Activated CD8-positive, alpha-beta memory T cell treated with anti-CD3 and anti-CD28 coated beads for 1 hour (primary cell): ENCODE measurements around the gene STX17.
"Not testable (repeated sequence)": the region's sequence is repeated elsewhere in the genome, so short reads cannot be mapped to it uniquely, and the experiment has no call there.

Source experiments
- DNase-seq, 2 donors: peaks; one replicate each; pipeline ENCODE4 v3.0.0-alpha.2; 2020; ENCODE audit warnings: low read depth in 1 of 2; ENCODE audit errors: extremely low read depth in 1 of 2

STX17 gene

GRCh38 chr9:99966716-99967115 lies 60.3 kb downstream of the STX17 start:
- no peak for DNase-seq

- no peak for DNase-seq
These were observed 61.0 kb downstream of the STX17 start for GRCh38 chr9:99967457-99967856.

GRCh38 chr9:99970481-99970880 lies 64.0 kb downstream of the STX17 start:
- DNase-seq: no peak

- DNase-seq: no peak
These were observed 65.0 kb downstream of the STX17 start for GRCh38 chr9:99971410-99971809.

- DNase-seq: no peak
These were observed 67.0 kb downstream of the STX17 start for GRCh38 chr9:99973455-99973854.

GRCh38 chr9:99977033-99977792 lies 70.8 kb downstream of the STX17 start:
- DNase-seq: no peak

GRCh38 chr9:99978221-99978620 lies 71.8 kb downstream of the STX17 start:
- no peak for DNase-seq

- no peak for DNase-seq
These were observed 74.1 kb downstream of the STX17 start for GRCh38 chr9:99980598-99980997.

- DNase-seq: no peak
These were observed 80.2 kb downstream of the STX17 start for GRCh38 chr9:99986642-99987041.

GRCh38 chr9:99990508-99990907 lies 84.1 kb downstream of the STX17 start:
- not testable (repeated sequence) for DNase-seq

GRCh38 chr9:99998266-99998665 lies 91.8 kb downstream of the STX17 start:
- no peak for DNase-seq

- no peak for DNase-seq
These were observed 92.4 kb downstream of the STX17 start for GRCh38 chr9:99998866-99999265.

GRCh38 chr9:99999797-100000196 lies 93.3 kb downstream of the STX17 start:
- DNase-seq: no peak

- peak in 1 of 2 donors; percentile 4 for DNase-seq
These were observed 104.7 kb downstream of the STX17 start for GRCh38 chr9:100011062-100011681.

- DNase-seq: no peak
These were observed 105.8 kb downstream of the STX17 start for GRCh38 chr9:100012279-100012678.

GRCh38 chr9:100013573-100013972 lies 107.1 kb downstream of the STX17 start:
- DNase-seq: no peak

- no peak for DNase-seq
These were observed 108.4 kb downstream of the STX17 start for GRCh38 chr9:100014846-100015245.

GRCh38 chr9:100019541-100019940 lies 113.1 kb downstream of the STX17 start:
- no peak for DNase-seq
